ENCODE data around the gene MAOA.

DNA sequence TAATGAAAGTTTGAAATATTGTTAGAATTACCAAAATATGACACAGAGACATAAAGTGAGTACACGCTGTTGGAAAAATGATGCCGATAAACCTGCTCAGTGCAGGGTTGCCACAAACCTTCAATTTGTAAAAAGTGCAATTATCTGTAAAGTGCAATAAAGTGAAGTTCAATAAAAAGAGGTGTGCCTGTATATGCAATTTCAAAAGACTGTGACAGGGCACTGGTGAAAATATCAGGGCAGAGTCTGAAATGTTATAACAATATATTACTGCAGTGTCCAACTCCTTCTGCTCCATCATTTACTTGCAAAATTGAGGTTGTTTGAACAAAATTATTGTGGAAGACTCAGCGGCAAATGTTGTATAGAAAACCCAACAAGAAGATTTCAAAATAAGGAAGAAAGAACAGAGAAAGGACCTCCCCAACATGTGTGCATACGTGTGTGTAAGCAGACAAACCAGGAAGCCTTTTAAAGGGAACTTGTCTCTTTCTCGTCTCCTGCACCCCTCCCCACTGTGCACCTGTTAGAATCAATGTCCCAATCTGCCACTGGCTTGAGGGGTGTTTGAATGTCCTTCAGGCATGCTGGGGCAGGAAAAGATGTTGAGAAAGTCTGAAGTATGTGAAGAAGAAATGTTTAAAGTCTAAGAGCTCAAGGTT lies 130.0 kb downstream of the MAOA start:
- TF ChIP-seq CREB1 (IDR thresholded peaks at IDR 0.05; ENCODE audit: low read depth) (no peak), FOXM1 (IDR thresholded peaks at IDR 0.05; ENCODE audit: borderline replicate concordance, low read depth) (no peak)
